Stimulated activated naive CD8-positive, alpha-beta T cell treated with anti-CD3 and anti-CD28 coated beads, Interleukin-15, Interleukin-2, amounts not matched to agents 100 ng/mL and 50 ng/mL, for 24 hours (primary cell): Measurements from ENCODE around the gene NCK2.
"Not testable (repeated sequence)": the region's sequence is repeated elsewhere in the genome, so short reads cannot be mapped to it uniquely, and the experiment has no call there.

Source experiments
- H3K27ac Mint-ChIP-seq: one replicate; pipeline ENCODE4 v1.8.0; 2021; ENCODE audit warnings: mild to moderate bottlenecking, mixed read lengths
- H3K27me3 Mint-ChIP-seq: one replicate; pipeline ENCODE4 v1.8.0; 2021; ENCODE audit warnings: mixed read lengths
- H3K36me3 Mint-ChIP-seq: one replicate; pipeline ENCODE4 v1.8.0; 2021; ENCODE audit warnings: low read depth, mixed read lengths
- H3K4me1 Mint-ChIP-seq: one replicate; pipeline ENCODE4 v1.8.0; 2021; ENCODE audit warnings: low read depth, mixed read lengths
- H3K4me3 Mint-ChIP-seq: one replicate; pipeline ENCODE4 v1.8.0; 2021; ENCODE audit warnings: mild to moderate bottlenecking, mixed read lengths
- H3K9me3 Mint-ChIP-seq: one replicate; pipeline ENCODE4 v1.8.0; 2021; ENCODE audit warnings: mixed read lengths

The NCK2 gene

DNA sequence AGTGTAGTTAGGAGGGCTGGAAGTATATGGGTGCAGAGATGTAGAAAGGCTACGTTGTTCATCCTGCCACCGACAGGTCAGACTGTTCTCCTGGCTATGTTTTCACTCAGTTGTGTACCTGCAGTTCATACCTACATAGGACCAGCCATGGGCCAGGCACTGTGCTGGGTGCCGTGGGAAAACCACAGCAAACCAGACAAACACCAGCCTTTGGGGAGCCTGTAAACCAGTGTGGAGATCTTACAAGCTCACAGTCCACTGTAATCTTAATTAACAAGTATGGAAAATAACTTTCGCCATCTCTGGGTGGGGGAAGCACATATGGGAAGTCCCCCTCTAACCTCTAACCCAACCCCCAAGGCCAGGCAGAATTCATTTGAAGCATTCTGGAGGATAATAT, 12.7 kb downstream of the NCK2 start:
- H3K27me3 Mint-ChIP-seq, result no peaks in the 10 kb centered on the region
- H3K4me3 Mint-ChIP-seq, result peak overlapping the region; percentile 71
- no peaks in the 10 kb centered on the region for H3K9me3 Mint-ChIP-seq
- H3K27ac Mint-ChIP-seq, result peak overlapping the region; percentile 96
- peaks cover 99% of the 10 kb centered on the region for H3K4me1 Mint-ChIP-seq
- peaks cover 64% of the 10 kb centered on the region for H3K36me3 Mint-ChIP-seq

DNA sequence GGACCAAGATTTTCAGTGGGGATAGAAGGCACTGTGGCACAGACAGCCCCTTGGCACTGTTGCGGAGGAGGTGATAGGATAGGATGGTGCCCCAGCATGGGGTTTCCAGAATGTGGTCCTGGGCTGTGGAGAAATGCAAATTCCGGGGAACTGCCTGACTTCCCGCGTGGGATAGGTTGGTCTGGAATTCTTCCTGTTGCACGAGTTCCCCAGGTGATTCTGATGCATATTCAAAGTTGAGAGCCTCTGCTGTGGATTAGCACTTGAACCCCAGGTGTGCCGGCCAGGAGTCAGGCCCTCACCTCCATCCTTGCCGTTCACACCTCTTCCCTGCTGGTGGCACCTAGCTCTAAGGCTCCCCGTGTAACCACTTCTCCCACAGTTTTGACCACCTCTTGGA, 15.5 kb downstream of the NCK2 start:
- H3K4me3 Mint-ChIP-seq, result no peak overlapping the region
- H3K9me3 Mint-ChIP-seq, result no peaks in the 10 kb centered on the region
- peaks cover 49% of the 10 kb centered on the region for H3K36me3 Mint-ChIP-seq
- H3K27ac Mint-ChIP-seq, result peak overlapping the region; percentile 82
- peaks cover 98% of the 10 kb centered on the region for H3K4me1 Mint-ChIP-seq
- no peaks in the 10 kb centered on the region for H3K27me3 Mint-ChIP-seq

- Mint-ChIP-seq H3K9me3 (no peaks in the 10 kb centered on the region), H3K27ac (peak overlapping the region; percentile 82), H3K4me1 (peaks cover 97% of the 10 kb centered on the region), H3K4me3 (peak overlapping the region; percentile 56), H3K36me3 (peaks cover 48% of the 10 kb centered on the region), H3K27me3 (no peaks in the 10 kb centered on the region)
Observed at GRCh38 chr2:105760639-105761337, 16.1 kb downstream of the NCK2 start.

- Mint-ChIP-seq H3K4me1 (peaks cover 97% of the 10 kb centered on the region), H3K9me3 (no peaks in the 10 kb centered on the region), H3K27ac (peak overlapping the region; percentile 85), H3K27me3 (no peaks in the 10 kb centered on the region), H3K36me3 (peaks cover 51% of the 10 kb centered on the region), H3K4me3 (peak overlapping the region; percentile 52)
Observed at GRCh38 chr2:105761931-105762515, 17.3 kb downstream of the NCK2 start.

DNA sequence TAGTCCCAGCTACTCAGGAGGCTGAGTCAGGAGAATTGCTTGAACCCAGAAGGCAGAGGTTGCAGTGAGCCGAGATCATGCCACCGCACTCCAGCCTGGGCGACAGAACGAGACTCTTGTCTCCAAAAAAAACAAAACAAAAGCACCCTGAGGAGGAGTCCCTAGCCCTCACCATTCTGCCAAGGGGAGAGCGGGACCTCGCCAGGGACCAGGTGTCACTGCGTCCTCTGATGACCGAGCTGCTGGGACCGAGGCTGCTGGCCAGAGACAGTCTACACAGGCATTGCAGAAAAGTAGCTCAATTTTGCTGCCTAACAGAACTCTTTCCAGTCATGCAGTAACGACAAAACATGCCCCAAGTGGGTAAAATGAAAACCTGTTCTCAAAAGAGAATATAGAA, 18.4 kb downstream of the NCK2 start:
- no peaks in the 10 kb centered on the region for H3K9me3 Mint-ChIP-seq
- H3K4me3 Mint-ChIP-seq, result peak overlapping the region; percentile 31
- peaks cover 56% of the 10 kb centered on the region for H3K36me3 Mint-ChIP-seq
- no peaks in the 10 kb centered on the region for H3K27me3 Mint-ChIP-seq
- peaks cover 97% of the 10 kb centered on the region for H3K4me1 Mint-ChIP-seq
- H3K27ac Mint-ChIP-seq, result peak overlapping the region; percentile 85

DNA sequence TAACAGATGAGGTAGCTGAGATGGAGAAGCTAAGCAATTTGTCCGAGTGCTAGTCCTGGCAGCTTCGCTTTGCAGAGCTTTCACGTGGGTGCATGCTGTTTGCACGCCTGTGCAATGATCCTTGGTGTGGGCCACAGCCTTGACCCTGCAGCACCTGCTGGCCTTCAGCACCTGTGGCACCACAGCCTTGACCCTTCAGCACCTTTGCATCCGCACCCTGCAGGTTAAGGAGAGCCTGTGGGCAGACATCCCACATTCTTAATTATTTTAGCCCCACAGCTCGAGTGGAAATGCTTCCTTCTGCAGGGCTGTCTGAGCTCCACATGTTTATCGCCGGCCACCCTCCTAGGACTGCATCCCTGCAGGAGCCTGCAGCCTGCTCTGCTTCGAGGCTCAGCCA, 19.3 kb downstream of the NCK2 start:
- Mint-ChIP-seq H3K9me3 (no peaks in the 10 kb centered on the region), H3K4me3 (peak overlapping the region; percentile 47), H3K36me3 (peaks cover 56% of the 10 kb centered on the region), H3K4me1 (peaks cover 97% of the 10 kb centered on the region), H3K27me3 (no peaks in the 10 kb centered on the region), H3K27ac (peak overlapping the region; percentile 84)

GRCh38 chr2:105765415-105766299, 20.9 kb downstream of the NCK2 start:
- peak overlapping the region; percentile 47 for H3K4me3 Mint-ChIP-seq

GRCh38 chr2:105766300-105766866, 21.7 kb downstream of the NCK2 start:
- Mint-ChIP-seq H3K36me3 (peaks cover 41% of the 10 kb centered on the region), H3K4me3 (no peak overlapping the region), H3K4me1 (peaks cover 96% of the 10 kb centered on the region), H3K27ac (peak overlapping the region; percentile 84), H3K9me3 (no peaks in the 10 kb centered on the region), H3K27me3 (no peaks in the 10 kb centered on the region)

More at GRCh38 chr2:105765415-105766299, 20.9 kb downstream of the NCK2 start:
- Mint-ChIP-seq H3K9me3 (no peaks in the 10 kb centered on the region), H3K36me3 (peaks cover 42% of the 10 kb centered on the region), H3K27me3 (no peaks in the 10 kb centered on the region), H3K4me1 (peaks cover 97% of the 10 kb centered on the region), H3K27ac (peak overlapping the region; percentile 84)

DNA sequence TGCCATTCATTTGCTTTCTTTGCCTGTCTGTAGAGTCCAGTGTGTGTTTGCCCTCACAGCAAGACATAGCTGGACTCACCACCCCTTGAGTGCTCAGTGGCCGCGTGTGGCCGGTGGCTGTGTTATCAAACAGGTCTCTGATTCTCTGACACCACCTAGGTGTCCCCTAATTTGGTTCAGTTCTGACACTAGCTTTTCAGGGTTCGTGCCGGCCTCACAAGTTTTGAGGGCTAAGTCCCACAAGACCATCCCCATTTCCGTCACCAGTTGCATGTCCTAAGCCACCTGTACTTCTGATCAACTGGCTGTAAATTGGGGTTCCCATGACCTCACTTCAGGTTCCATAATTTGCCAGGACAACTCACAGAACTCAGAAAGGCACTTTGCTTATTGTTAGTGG, 23.5 kb downstream of the NCK2 start:
- Mint-ChIP-seq H3K9me3 (no peaks in the 10 kb centered on the region), H3K36me3 (peaks cover 48% of the 10 kb centered on the region), H3K27me3 (no peaks in the 10 kb centered on the region), H3K4me1 (peaks cover 96% of the 10 kb centered on the region), H3K4me3 (no peak overlapping the region), H3K27ac (peak overlapping the region; percentile 95)

GRCh38 chr2:105768961-105769452, 24.3 kb downstream of the NCK2 start:
- H3K27ac Mint-ChIP-seq, result peak overlapping the region; percentile 95
- H3K9me3 Mint-ChIP-seq, result no peaks in the 10 kb centered on the region
- H3K4me1 Mint-ChIP-seq, result peaks cover 97% of the 10 kb centered on the region
- peak overlapping the region; percentile 40 for H3K4me3 Mint-ChIP-seq
- peaks cover 55% of the 10 kb centered on the region for H3K36me3 Mint-ChIP-seq
- no peaks in the 10 kb centered on the region for H3K27me3 Mint-ChIP-seq

- Mint-ChIP-seq H3K27ac (peak overlapping the region; percentile 95), H3K27me3 (no peaks in the 10 kb centered on the region), H3K9me3 (no peaks in the 10 kb centered on the region), H3K4me3 (peak overlapping the region; percentile 40), H3K36me3 (peaks cover 53% of the 10 kb centered on the region), H3K4me1 (peaks cover 97% of the 10 kb centered on the region)
Observed at GRCh38 chr2:105769504-105769903, 24.8 kb downstream of the NCK2 start.

DNA sequence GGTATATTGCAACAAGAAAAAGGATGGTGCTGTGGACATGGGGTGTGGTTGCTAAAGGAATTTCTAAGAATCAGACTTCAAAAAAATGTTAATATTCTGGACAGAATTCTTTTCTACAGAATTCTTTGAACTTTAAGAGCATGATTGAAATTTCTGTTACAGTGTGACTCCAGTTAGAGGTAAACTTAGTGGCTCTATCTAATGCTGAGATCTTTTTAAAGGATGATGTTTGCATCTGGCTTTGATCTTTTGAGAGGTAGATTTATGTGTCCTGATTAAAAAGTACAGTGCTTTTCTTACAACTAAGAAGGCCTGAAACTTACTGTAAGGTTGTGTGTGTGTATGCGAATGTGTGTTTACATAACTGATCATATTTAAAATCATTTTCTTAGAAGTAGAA, 25.4 kb downstream of the NCK2 start:
- Mint-ChIP-seq H3K36me3 (peaks cover 47% of the 10 kb centered on the region), H3K4me1 (peaks cover 97% of the 10 kb centered on the region), H3K4me3 (peak overlapping the region; percentile 40), H3K27ac (peak overlapping the region; percentile 95), H3K27me3 (no peaks in the 10 kb centered on the region), H3K9me3 (no peaks in the 10 kb centered on the region)

DNA sequence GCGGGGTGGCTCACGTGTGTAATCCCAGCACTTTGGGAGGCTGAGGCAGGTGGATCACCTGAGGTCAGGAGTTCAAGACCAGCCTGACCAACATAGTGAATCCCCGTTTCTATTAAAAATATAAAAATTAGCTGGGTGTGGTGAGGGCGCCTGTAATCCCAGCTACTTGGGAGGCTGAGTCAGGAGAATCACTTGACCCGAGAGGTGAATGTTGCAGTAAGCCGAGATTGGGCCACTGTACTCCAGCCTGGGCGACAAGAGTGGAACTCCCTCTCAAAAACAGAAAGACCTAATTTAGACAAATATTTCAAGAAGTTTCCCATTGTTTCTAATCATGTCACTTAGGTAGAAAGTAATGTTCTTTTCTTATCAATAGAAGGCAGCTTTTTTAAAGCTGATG, 26.6 kb downstream of the NCK2 start:
- Mint-ChIP-seq H3K36me3 (peaks cover 41% of the 10 kb centered on the region), H3K27ac (peak overlapping the region; percentile 98), H3K4me1 (peaks cover 98% of the 10 kb centered on the region)
- not testable (repeated sequence) for H3K27me3 Mint-ChIP-seq, H3K9me3 Mint-ChIP-seq, H3K4me3 Mint-ChIP-seq

DNA sequence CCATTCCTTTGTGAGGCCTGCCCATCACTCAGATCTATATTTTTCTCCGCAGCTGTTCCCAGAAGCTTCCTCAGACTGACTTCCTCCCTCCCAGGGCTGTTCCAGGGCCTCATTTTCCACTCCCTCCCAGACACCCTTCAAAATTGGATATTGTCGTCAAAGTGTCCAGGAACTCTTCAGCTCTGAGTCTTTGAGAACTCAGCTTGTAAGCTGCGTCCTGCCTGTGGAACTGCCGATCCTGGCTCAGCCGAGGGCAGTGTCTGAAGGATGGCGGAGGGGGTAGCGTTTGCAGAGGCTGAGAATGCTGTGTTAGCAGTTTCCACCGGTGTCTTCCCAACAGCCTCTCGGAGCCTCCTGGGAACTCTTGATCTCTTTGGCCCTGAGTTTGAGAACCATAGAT, 27.1 kb downstream of the NCK2 start:
- no peak overlapping the region for H3K4me3 Mint-ChIP-seq
- no peaks in the 10 kb centered on the region for H3K9me3 Mint-ChIP-seq
- peaks cover 36% of the 10 kb centered on the region for H3K36me3 Mint-ChIP-seq
- no peaks in the 10 kb centered on the region for H3K27me3 Mint-ChIP-seq
- peak overlapping the region; percentile 98 for H3K27ac Mint-ChIP-seq
- H3K4me1 Mint-ChIP-seq, result peaks cover 98% of the 10 kb centered on the region
